HG03439 (cell line): ENCODE measurements around the gene CARMIL3.
"Not testable (repeated sequence)": the region's sequence is repeated elsewhere in the genome, so short reads cannot be mapped to it uniquely, and the experiment has no call there.

ENCODE experiments used
- ATAC-seq: cut with Tn5 transposase; IDR thresholded peaks from one replicate; pipeline ENCODE4 v1.9.1; 2021; ENCODE audit warnings: mild to moderate bottlenecking, moderate library complexity; ENCODE audit not compliant: unreplicated experiment

Gene CARMIL3

DNA sequence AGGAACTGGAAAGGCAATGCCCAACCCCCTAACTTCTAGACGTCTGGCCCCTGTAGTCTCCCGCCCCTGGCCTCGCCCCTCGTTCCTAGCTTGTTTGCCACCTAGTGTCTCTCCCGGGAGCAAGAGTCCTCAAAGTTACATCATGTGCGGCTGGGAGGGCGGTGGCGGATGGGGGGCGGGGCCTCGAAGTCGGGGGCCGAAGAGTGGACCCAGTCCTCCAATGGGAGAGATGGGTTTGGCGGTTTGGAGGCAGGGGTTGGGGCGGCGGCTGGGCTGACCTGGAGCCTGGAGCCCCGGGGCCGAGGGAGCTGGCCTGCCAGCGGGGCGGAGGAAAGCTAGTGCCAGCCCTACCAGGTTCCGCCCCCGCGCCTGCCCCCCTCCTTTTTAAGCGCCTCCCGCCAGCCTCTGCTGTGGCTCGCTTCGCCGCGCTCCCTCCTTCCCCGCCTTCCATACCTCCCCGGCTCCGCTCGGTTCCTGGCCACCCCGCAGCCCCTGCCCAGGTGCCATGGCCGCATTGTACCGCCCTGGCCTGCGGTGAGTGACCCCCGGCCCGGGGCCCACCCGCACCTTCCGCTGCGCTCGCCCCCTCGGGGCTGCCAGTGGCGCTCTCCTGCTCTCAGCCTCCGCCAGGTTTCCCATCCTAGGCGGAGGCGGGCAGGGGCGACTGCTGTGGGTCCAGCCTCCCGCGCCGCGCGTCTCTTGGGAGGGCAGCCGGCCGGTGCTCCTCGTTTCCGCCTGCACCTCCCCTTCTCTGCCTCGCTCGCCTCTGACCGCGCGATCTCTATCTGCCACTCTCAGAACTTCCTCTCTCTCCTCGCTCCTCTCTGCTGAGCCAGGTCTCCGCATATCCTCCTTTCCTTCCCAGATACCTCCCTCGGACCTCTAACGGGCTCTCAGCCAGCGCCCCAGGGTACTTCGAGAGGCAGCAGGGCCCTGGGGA lies 42.4 kb downstream of the CARMIL3 start, which contains the start of gene PCK2:
PCK2 (plus strand) TSS at position 411 of the 940 bp plus-strand sequence; CDS start at position 506, 95 bp downstream.
- ATAC-seq = peak; percentile 53

- no peak for ATAC-seq
Observed at GRCh38 chr14:24094841-24095270, 43.0 kb downstream of the CARMIL3 start.

GRCh38 chr14:24095271-24096068 lies 43.7 kb downstream of the CARMIL3 start:
- peak; percentile 61 for ATAC-seq

GRCh38 chr14:24096545-24097181 lies 44.9 kb downstream of the CARMIL3 start:
- ATAC-seq = no peak

GRCh38 chr14:24098229-24098926 lies 46.6 kb downstream of the CARMIL3 start:
- no peak for ATAC-seq

DNA sequence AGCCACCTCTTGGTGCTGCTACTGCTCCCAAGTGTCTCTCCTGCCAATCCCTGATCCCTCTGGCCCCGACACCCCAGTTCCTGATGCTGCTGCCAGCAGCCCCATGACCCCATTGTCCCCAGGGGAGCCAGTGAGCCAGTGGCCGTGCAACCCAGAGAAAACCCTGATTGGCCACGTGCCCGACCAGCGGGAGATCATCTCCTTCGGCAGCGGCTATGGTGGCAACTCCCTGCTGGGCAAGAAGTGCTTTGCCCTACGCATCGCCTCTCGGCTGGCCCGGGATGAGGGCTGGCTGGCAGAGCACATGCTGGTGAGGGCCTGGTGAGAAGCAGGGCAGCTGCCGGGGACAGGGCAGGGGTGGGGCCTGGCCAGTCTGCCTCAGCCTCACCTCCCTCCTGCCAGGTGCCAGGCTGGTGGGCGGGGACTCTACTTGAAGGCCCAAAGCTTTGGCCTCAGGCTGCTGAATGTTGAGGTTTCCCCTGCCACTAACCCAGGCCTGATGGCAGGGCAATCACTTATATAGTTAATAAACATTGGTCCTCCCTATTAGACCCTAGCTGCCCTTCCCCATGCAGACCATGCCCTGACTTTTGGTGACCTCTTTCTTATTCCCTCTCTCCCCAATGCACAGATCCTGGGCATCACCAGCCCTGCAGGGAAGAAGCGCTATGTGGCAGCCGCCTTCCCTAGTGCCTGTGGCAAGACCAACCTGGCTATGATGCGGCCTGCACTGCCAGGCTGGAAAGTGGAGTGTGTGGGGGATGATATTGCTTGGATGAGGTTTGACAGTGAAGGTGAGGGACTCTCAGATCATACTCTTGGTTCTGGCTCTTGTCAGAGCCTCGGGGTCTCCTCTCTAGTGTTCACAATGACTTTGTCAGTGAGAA lies 47.4 kb downstream of the CARMIL3 start:
- ATAC-seq = no peak

- ATAC-seq = no peak
Observed at GRCh38 chr14:24100197-24100981, 48.6 kb downstream of the CARMIL3 start.

DNA sequence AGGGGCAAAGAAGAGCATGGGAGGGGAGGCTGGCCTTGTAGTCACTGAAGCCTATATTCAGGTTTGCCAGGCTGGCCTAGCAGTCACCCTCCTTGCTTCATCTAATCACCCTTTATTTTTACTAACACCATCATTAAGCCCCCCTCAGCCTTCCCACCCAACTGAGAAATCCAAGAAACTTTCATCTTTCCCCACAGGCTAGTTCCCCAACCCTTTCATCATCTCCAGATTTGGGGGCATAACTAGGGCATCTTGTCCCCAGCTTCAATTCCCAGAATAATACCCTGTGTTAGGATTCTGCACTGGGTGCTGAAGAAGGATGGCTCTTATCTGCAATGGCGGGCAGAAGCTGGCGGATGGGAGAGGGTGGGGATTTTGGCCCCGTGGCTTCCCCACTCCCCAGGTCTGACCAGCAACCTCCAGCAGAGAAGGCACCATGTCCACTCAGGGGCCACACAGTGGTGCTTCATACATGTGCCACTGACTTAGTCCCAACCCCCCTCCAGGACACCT lies 49.2 kb downstream of the CARMIL3 start:
- no peak for ATAC-seq

DNA sequence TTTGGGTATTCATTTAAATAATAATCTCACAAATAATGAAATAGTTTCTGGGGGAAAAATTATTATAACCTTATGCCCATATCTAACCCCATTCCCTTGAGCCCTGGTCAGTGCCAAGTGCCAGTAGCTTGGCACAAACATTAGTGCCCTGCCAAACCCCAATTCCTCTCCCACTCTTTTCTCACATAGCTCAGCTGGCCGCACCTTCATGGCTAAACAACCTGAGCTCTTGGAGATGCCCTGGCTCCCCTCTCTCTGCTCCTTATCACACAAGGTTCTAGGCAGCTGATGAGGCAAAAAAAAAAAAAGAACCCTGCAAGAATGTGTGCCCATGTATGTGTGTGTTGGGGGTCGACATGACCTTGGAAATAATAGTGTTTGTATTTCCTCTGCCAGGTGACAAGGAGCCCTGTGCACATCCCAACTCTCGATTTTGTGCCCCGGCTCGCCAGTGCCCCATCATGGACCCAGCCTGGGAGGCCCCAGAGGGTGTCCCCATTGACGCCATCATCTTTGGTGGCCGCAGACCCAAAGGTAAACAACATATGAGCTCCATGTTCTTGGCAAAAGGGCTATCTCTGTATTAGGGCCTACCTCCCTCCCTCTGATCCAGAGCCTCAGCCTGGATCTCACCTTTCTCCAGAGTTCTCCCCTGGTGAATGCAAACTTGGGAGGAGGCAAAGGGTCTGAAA lies 50.7 kb downstream of the CARMIL3 start:
- no peak for ATAC-seq

- ATAC-seq = no peak
Observed at GRCh38 chr14:24103451-24103850, 51.6 kb downstream of the CARMIL3 start.

GRCh38 chr14:24105609-24106239 lies 53.9 kb downstream of the CARMIL3 start:
- not testable (repeated sequence) for ATAC-seq

- no peak for ATAC-seq
Observed at GRCh38 chr14:24106672-24107271, 55.0 kb downstream of the CARMIL3 start.

- ATAC-seq = no peak
Observed at GRCh38 chr14:24108336-24108874, 56.6 kb downstream of the CARMIL3 start.

- no peak for ATAC-seq
Observed at GRCh38 chr14:24110060-24110459, 58.3 kb downstream of the CARMIL3 start.

- no peak for ATAC-seq
Observed at GRCh38 chr14:24110523-24110922, 58.7 kb downstream of the CARMIL3 start.

GRCh38 chr14:24113379-24113800 lies 61.6 kb downstream of the CARMIL3 start:
- no peak for ATAC-seq
